SK-N-SH (cell line): ENCODE results near the gene TTC39A.

Experiments used
- EZH2phosphoT487 ChIP-seq: fragments of 200-600 bp; sonication (generic); IDR thresholded peaks from 2 replicates; pipeline ENCODE4 v1.6.1; 2017; ENCODE audit warnings: low read depth, mixed run types, mild to moderate bottlenecking, antibody characterized with exemption, moderate library complexity, borderline replicate concordance
- GABPA ChIP-seq: IDR thresholded peaks from 2 replicates; pipeline ENCODE4 v1.4.0; 2012; ENCODE audit warnings: low read depth, mild to moderate bottlenecking
- POLR2AphosphoS5 ChIP-seq: IDR thresholded peaks from 2 replicates; pipeline ENCODE4 v1.6.1; 2012; ENCODE audit warnings: low read depth, low read length
- RCOR1 ChIP-seq: fragments of 150-350 bp; IDR thresholded peaks from 2 replicates; pipeline ENCODE4 v1.6.1; 2017; ENCODE audit warnings: antibody characterized with exemption, low read length
- SMC3 ChIP-seq: IDR thresholded peaks from 2 replicates; pipeline ENCODE4 v1.6.1; 2012; ENCODE audit warnings: low read depth, low read length, improper control_type of control experiment
- TAF1 ChIP-seq: IDR thresholded peaks from 2 replicates; pipeline ENCODE4 v1.6.1; 2012; ENCODE audit warnings: low read depth, mild to moderate bottlenecking, low read length, moderate library complexity, borderline replicate concordance
- TEAD4 ChIP-seq: IDR thresholded peaks from 2 replicates; pipeline ENCODE4 v1.4.0; 2012; ENCODE audit warnings: mild to moderate bottlenecking, borderline replicate concordance; ENCODE audit not compliant: insufficient read depth
- TF ChIP-seq, protein P1 (sequence below): fragments of 200-600 bp; sonication (generic); IDR thresholded peaks from 2 replicates; pipeline ENCODE4 v1.6.1; 2017; ENCODE audit warnings: antibody characterized with exemption, mild to moderate bottlenecking, moderate library complexity
- TF ChIP-seq, protein P2 (sequence below): IDR thresholded peaks from 2 replicates; pipeline ENCODE4 v1.6.1; 2012; ENCODE audit warnings: mild to moderate bottlenecking, low read depth, low read length, moderate library complexity
- TF ChIP-seq, protein P3 (sequence below): IDR thresholded peaks from 2 replicates; pipeline ENCODE4 v1.4.0; 2012; ENCODE audit warnings: low read depth

DNA sequence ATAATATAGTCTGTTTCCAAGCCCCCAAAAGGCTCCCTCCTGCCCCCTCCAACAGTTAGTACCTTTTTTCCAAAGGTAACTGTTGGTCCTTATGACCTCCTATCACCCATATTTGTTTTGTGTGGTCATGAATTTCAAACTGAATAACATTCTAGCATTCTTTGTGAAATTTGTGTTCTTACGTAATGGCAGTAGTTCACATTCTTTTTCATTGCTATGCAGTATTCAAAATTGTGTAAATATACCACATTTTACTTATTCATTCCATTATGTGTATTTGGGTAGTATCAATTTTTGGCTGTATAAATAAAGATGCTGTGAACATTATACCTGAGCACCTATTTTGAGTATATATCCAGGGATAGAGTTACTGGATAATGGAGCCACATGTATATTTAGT, 80.9 kb downstream of the TTC39A start:
- TF ChIP-seq, protein P1, sequence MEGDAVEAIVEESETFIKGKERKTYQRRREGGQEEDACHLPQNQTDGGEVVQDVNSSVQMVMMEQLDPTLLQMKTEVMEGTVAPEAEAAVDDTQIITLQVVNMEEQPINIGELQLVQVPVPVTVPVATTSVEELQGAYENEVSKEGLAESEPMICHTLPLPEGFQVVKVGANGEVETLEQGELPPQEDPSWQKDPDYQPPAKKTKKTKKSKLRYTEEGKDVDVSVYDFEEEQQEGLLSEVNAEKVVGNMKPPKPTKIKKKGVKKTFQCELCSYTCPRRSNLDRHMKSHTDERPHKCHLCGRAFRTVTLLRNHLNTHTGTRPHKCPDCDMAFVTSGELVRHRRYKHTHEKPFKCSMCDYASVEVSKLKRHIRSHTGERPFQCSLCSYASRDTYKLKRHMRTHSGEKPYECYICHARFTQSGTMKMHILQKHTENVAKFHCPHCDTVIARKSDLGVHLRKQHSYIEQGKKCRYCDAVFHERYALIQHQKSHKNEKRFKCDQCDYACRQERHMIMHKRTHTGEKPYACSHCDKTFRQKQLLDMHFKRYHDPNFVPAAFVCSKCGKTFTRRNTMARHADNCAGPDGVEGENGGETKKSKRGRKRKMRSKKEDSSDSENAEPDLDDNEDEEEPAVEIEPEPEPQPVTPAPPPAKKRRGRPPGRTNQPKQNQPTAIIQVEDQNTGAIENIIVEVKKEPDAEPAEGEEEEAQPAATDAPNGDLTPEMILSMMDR, result no peak
- no peak for TF ChIP-seq TAF1
- no peak for TF ChIP-seq RCOR1
- TF ChIP-seq SMC3, result no peak
- TF ChIP-seq TEAD4, result no peak
- TF ChIP-seq POLR2AphosphoS5, result no peak
- TF ChIP-seq, protein P2, sequence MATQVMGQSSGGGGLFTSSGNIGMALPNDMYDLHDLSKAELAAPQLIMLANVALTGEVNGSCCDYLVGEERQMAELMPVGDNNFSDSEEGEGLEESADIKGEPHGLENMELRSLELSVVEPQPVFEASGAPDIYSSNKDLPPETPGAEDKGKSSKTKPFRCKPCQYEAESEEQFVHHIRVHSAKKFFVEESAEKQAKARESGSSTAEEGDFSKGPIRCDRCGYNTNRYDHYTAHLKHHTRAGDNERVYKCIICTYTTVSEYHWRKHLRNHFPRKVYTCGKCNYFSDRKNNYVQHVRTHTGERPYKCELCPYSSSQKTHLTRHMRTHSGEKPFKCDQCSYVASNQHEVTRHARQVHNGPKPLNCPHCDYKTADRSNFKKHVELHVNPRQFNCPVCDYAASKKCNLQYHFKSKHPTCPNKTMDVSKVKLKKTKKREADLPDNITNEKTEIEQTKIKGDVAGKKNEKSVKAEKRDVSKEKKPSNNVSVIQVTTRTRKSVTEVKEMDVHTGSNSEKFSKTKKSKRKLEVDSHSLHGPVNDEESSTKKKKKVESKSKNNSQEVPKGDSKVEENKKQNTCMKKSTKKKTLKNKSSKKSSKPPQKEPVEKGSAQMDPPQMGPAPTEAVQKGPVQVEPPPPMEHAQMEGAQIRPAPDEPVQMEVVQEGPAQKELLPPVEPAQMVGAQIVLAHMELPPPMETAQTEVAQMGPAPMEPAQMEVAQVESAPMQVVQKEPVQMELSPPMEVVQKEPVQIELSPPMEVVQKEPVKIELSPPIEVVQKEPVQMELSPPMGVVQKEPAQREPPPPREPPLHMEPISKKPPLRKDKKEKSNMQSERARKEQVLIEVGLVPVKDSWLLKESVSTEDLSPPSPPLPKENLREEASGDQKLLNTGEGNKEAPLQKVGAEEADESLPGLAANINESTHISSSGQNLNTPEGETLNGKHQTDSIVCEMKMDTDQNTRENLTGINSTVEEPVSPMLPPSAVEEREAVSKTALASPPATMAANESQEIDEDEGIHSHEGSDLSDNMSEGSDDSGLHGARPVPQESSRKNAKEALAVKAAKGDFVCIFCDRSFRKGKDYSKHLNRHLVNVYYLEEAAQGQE, result no peak
- TF ChIP-seq EZH2phosphoT487, result no peak
- no peak for TF ChIP-seq GABPA
- TF ChIP-seq, protein P3, sequence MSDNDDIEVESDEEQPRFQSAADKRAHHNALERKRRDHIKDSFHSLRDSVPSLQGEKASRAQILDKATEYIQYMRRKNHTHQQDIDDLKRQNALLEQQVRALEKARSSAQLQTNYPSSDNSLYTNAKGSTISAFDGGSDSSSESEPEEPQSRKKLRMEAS, result no peak
